Measurements from ENCODE around the gene SREK1. TPM values are rescaled to one million over a fixed set of nuclear protein-coding genes. Genes with fewer than 3 reads are reported as not detected.

The SREK1 gene
- total RNA-seq, 1 donor from 2014 or later, result 78.4 TPM

GRCh38 chr5:66161356-66161755, 17.3 kb downstream of the SREK1 start:
- H3K4me3 Mint-ChIP-seq (ENCODE audit: unreplicated experiment), result no peak overlapping the region
- no peak for DNase-seq
- no peaks in the 10 kb centered on the region for H3K36me3 Mint-ChIP-seq (ENCODE audit: unreplicated experiment)
- H3K27me3 Mint-ChIP-seq (ENCODE audit: unreplicated experiment), result no peaks in the 10 kb centered on the region
- H3K4me1 Mint-ChIP-seq (ENCODE audit: low read depth, unreplicated experiment), result no peaks in the 10 kb centered on the region
- no peak overlapping the region for H3K27ac Mint-ChIP-seq (ENCODE audit: unreplicated experiment)
- TF ChIP-seq CTCF (IDR thresholded peaks at IDR 0.05; ENCODE audit: partially characterized antibody, unreplicated experiment), result no peak
- no peaks in the 10 kb centered on the region for H3K9me3 Mint-ChIP-seq (ENCODE audit: unreplicated experiment)

- H3K9me3 Mint-ChIP-seq (ENCODE audit: unreplicated experiment), result no peaks in the 10 kb centered on the region
- H3K36me3 Mint-ChIP-seq (ENCODE audit: unreplicated experiment), result no peaks in the 10 kb centered on the region
- no peak overlapping the region for H3K27ac Mint-ChIP-seq (ENCODE audit: unreplicated experiment)
Measured at GRCh38 chr5:66164044-66164790, 20.1 kb downstream of the SREK1 start.

GRCh38 chr5:66168226-66168625, 24.1 kb downstream of the SREK1 start:
- no peak overlapping the region for H3K27ac Mint-ChIP-seq (ENCODE audit: unreplicated experiment)
- H3K4me1 Mint-ChIP-seq (ENCODE audit: low read depth, unreplicated experiment), result no peaks in the 10 kb centered on the region
- no peak for DNase-seq
- H3K4me3 Mint-ChIP-seq (ENCODE audit: unreplicated experiment), result no peak overlapping the region
- H3K36me3 Mint-ChIP-seq (ENCODE audit: unreplicated experiment), result no peaks in the 10 kb centered on the region
- no peaks in the 10 kb centered on the region for H3K27me3 Mint-ChIP-seq (ENCODE audit: unreplicated experiment)
- H3K9me3 Mint-ChIP-seq (ENCODE audit: unreplicated experiment), result no peaks in the 10 kb centered on the region
- TF ChIP-seq CTCF (IDR thresholded peaks at IDR 0.05; ENCODE audit: partially characterized antibody, unreplicated experiment), result no peak

More at GRCh38 chr5:66164044-66164790, 20.1 kb downstream of the SREK1 start:
- no peaks in the 10 kb centered on the region for H3K4me1 Mint-ChIP-seq (ENCODE audit: low read depth, unreplicated experiment)
- DNase-seq, result no peak
- no peaks in the 10 kb centered on the region for H3K27me3 Mint-ChIP-seq (ENCODE audit: unreplicated experiment)
- no peak overlapping the region for H3K4me3 Mint-ChIP-seq (ENCODE audit: unreplicated experiment)
- TF ChIP-seq CTCF (IDR thresholded peaks at IDR 0.05; ENCODE audit: partially characterized antibody, unreplicated experiment), result no peak

GRCh38 chr5:66169534-66169933, 25.4 kb downstream of the SREK1 start:
- no peak for TF ChIP-seq CTCF (IDR thresholded peaks at IDR 0.05; ENCODE audit: partially characterized antibody, unreplicated experiment)
- H3K4me1 Mint-ChIP-seq (ENCODE audit: low read depth, unreplicated experiment), result no peaks in the 10 kb centered on the region
- H3K9me3 Mint-ChIP-seq (ENCODE audit: unreplicated experiment), result no peaks in the 10 kb centered on the region
- no peak for DNase-seq
- no peak overlapping the region for H3K4me3 Mint-ChIP-seq (ENCODE audit: unreplicated experiment)
- H3K36me3 Mint-ChIP-seq (ENCODE audit: unreplicated experiment), result no peaks in the 10 kb centered on the region
- no peaks in the 10 kb centered on the region for H3K27me3 Mint-ChIP-seq (ENCODE audit: unreplicated experiment)
- no peak overlapping the region for H3K27ac Mint-ChIP-seq (ENCODE audit: unreplicated experiment)

GRCh38 chr5:66170195-66170919, 26.3 kb downstream of the SREK1 start:
- Mint-ChIP-seq H3K36me3 (ENCODE audit: unreplicated experiment) (no peaks in the 10 kb centered on the region), H3K9me3 (ENCODE audit: unreplicated experiment) (no peaks in the 10 kb centered on the region), H3K27me3 (ENCODE audit: unreplicated experiment) (no peaks in the 10 kb centered on the region), H3K4me1 (ENCODE audit: low read depth, unreplicated experiment) (no peaks in the 10 kb centered on the region), H3K27ac (ENCODE audit: unreplicated experiment) (no peak overlapping the region), H3K4me3 (ENCODE audit: unreplicated experiment) (no peak overlapping the region)
- DNase-seq, result no peak
- no peak for TF ChIP-seq CTCF (IDR thresholded peaks at IDR 0.05; ENCODE audit: partially characterized antibody, unreplicated experiment)
